Body of pancreas (tissue), 4 donors: ENCODE results near the gene GNGT2. TPM values are rescaled to one million over a fixed set of nuclear protein-coding genes. Genes with fewer than 3 reads are reported as not detected.

Source experiments
- ATAC-seq: fragments of 150-250 bp; one replicate; pipeline ENCODE4 v1.9.1; 2016
- DNase-seq, 4 donors: peaks; one replicate each; pipeline ENCODE4 v3.0.0-alpha.2; 2019
- H3K27ac ChIP-seq, 4 donors: fragments of 200-600 bp; sonication (generic); 1 replicate in 3 of 4; 2 replicates in 1 of 4; pipeline versions ENCODE4 v1.5.1 to v1.6.1; 2016 to 2019; ENCODE audit warnings: mild to moderate bottlenecking in 1 of 4, mixed read lengths in 1 of 4, moderate library complexity in 1 of 4
- H3K27me3 ChIP-seq, 2 donors: fragments of 200-600 bp; sonication (generic); one replicate each; pipeline ENCODE4 v1.6.0; 2016; ENCODE audit warnings: mild to moderate bottlenecking in 1 of 2
- H3K36me3 ChIP-seq, 2 donors: fragments of 200-600 bp; sonication (generic); replicated peaks in 1 of 2; 2 replicates each; pipeline ENCODE4 v1.5.1; 2016; ENCODE audit warnings: low read depth in 2 of 2; ENCODE audit not compliant: insufficient read depth in 1 of 2
- H3K4me1 ChIP-seq: fragments of 200-600 bp; sonication (generic); one replicate; pipeline ENCODE4 v1.6.0; 2016
- H3K4me3 ChIP-seq, 2 donors: fragments of 200-600 bp; sonication (generic); 1 replicate in 1 of 2; 2 replicates in 1 of 2; pipeline ENCODE4 v1.5.1; 2016 to 2019
- H3K9me3 ChIP-seq, 3 donors: fragments of 200-600 bp; sonication (generic); 1 replicate in 2 of 3; 2 replicates in 1 of 3; pipeline ENCODE4 v1.5.1; 2016
- CTCF ChIP-seq, 7 experiments: fragments of 450-650 bp in 4 of 7; fragments of 200-600 bp in 3 of 7; sonication (generic) in 3 of 7; IDR thresholded peaks; one replicate each; pipeline ENCODE4 v1.5.1; 2016 to 2019; ENCODE audit warnings: antibody characterized with exemption in 7 of 7
- POLR2A ChIP-seq, 3 donors: fragments of 450-650 bp; IDR thresholded peaks; one replicate each; pipeline ENCODE4 v1.6.1; 2016; ENCODE audit warnings: antibody characterized with exemption in 3 of 3, mild to moderate bottlenecking in 2 of 3
- WGBS, 2 donors: methylation state at CpG; one replicate each; pipeline ENCODE4 v1.1.5; 2017; 5-methylcytosine and 5-hydroxymethylcytosine counted together
- intact Hi-C: fragments of 100-400 bp; cut with DNase I; formaldehyde crosslinking; loops from one replicate; pipeline ENCODE4 v1.15.1; 2023
- total RNA-seq, 2 donors: library from RNA; depleted of rRNA; stranded (reverse); fragments of >200 nt; gene quantifications; one replicate each; pipeline ENCODE4 v1.1.0, GENCODE V29; 2016

Gene GNGT2
- total RNA-seq, 2 donors from 2014 or later, result 16.8 TPM; not detected in 1

- TF ChIP-seq CTCF (IDR thresholded peaks at IDR 0.05), result no peak
- TF ChIP-seq POLR2A (IDR thresholded peaks at IDR 0.05), result peak in 1 of 3 donors; percentile 31
- Histone ChIP-seq H3K4me1 (peaks cover 16% of the 10 kb centered on the region), H3K9me3 (no peaks in the 10 kb centered on the region), H3K27me3 (no peaks in the 10 kb centered on the region), H3K27ac (peak overlapping the region in 1 of 4 donors; percentile 68), H3K36me3 (no peaks in the 10 kb centered on the region), H3K4me3 (no peak overlapping the region)
- ATAC-seq, result no peak
- WGBS, 2 donors, result 54 to 63% methylated on average over 13 to 16 of the region's 17 CpGs
- DNase-seq, result peak in 2 of 4 donors; percentile 16 to 77
- intact Hi-C loops, result no loop called here
These were observed 7.5 kb upstream of the GNGT2 start for GRCh38 chr17:49217651-49218413.

- ATAC-seq (peak; percentile 43), DNase-seq (peak in 2 of 4 donors; percentile 18 to 73)
- no peak for TF ChIP-seq POLR2A (IDR thresholded peaks at IDR 0.05)
- no peak for TF ChIP-seq CTCF (IDR thresholded peaks at IDR 0.05)
- intact Hi-C loops, result no loop called here
- no peaks in the 10 kb centered on the region for H3K36me3 ChIP-seq
- no peak overlapping the region for H3K4me3 ChIP-seq
- 62 to 68% methylated on average over 11 of the region's 11 CpGs for WGBS, 2 donors
- H3K9me3 ChIP-seq, result no peaks in the 10 kb centered on the region
- H3K4me1 ChIP-seq, result peaks cover 16% of the 10 kb centered on the region
- H3K27ac ChIP-seq, result peak overlapping the region in 2 of 4 donors; percentile 21 to 68
- H3K27me3 ChIP-seq, result no peaks in the 10 kb centered on the region
These were observed 6.7 kb upstream of the GNGT2 start for GRCh38 chr17:49216953-49217650.

- H3K4me3 ChIP-seq, result no peak overlapping the region
- no peaks in the 10 kb centered on the region for H3K9me3 ChIP-seq
- no peak for TF ChIP-seq POLR2A (IDR thresholded peaks at IDR 0.05)
- no peak for TF ChIP-seq CTCF (IDR thresholded peaks at IDR 0.05)
- 88 to 90% methylated on average over 9 to 11 of the region's 13 CpGs for WGBS, 2 donors
- intact Hi-C loops, result no loop called here
- H3K4me1 ChIP-seq, result peaks cover 16% of the 10 kb centered on the region
- no peaks in the 10 kb centered on the region for H3K27me3 ChIP-seq
- DNase-seq (no peak), ATAC-seq (no peak)
- peak overlapping the region in 2 of 4 donors; percentile 21 to 51 for H3K27ac ChIP-seq
- H3K36me3 ChIP-seq, result no peaks in the 10 kb centered on the region
These were observed 6.1 kb upstream of the GNGT2 start for GRCh38 chr17:49216482-49216881.

GRCh38 chr17:49214676-49215360, 4.4 kb upstream of the GNGT2 start:
- Histone ChIP-seq H3K4me3 (no peak overlapping the region), H3K4me1 (peaks cover 16% of the 10 kb centered on the region), H3K9me3 (no peaks in the 10 kb centered on the region), H3K36me3 (no peaks in the 10 kb centered on the region), H3K27ac (peak overlapping the region in 2 of 4 donors; percentile 5 to 8), H3K27me3 (no peaks in the 10 kb centered on the region)
- TF ChIP-seq CTCF (IDR thresholded peaks at IDR 0.05) (no peak), POLR2A (IDR thresholded peaks at IDR 0.05) (no peak)
- intact Hi-C loops, result no loop called here
- DNase-seq (peak; percentile 67 to 79 (median 72)), ATAC-seq (peak; percentile 36)
- WGBS, 2 donors, result 34% methylated on average over 12 of the region's 12 CpGs
